Measurements from ENCODE around the gene DSCAML1.
"Not testable (repeated sequence)": the region's sequence is repeated elsewhere in the genome, so short reads cannot be mapped to it uniquely, and the experiment has no call there.

Gene DSCAML1

GRCh38 chr11:117417856-117418255, 379.2 kb downstream of the DSCAML1 start:
- DNase-seq = no peak

DNA sequence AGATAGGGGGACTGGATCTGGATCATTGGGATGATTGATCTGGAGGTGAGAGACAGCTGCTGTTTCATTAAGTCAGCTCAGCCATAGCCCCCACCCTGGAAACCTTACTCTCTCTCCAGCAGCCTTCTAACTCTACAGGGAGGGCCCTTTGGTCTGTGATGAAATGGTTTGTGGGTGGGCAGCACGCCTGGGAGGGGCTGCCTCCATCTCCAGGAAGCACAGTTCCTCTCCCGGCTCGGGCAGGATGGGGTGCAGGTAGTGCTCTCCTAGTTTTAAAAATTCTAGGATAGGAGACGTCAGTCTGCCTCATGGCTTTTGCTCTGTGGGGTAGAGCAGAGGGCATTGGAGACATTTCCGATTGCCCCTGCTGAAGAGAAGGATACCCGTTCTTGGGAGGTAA, 379.7 kb downstream of the DSCAML1 start:
- DNase-seq = no peak

DNA sequence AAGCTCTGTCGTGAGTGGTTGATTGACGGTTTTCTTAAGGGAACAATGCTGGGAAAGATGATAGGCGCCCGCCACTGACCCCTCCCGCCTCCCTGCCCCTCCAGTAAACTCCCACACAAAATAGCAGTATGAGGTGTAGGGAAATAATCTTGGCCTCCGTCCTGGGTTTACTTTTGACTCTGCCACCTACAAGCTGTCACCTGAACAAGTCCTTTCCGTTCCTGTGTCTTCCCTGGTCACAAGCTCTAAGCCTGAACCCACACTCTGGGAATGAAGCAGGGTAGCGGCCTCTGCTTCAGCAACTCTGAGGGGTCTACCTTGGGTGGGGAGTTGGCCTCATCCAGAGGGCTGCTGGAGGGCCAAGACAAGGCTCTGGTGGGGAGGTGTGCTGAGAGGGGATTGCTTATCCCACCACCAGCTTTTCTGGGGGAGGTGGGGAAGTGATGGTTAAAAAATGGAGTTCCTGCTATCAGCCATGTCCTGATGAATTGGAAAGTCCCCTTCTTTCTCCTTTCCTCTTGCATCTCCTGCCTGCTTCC, 381.6 kb downstream of the DSCAML1 start:
- DNase-seq = no peak

DNA sequence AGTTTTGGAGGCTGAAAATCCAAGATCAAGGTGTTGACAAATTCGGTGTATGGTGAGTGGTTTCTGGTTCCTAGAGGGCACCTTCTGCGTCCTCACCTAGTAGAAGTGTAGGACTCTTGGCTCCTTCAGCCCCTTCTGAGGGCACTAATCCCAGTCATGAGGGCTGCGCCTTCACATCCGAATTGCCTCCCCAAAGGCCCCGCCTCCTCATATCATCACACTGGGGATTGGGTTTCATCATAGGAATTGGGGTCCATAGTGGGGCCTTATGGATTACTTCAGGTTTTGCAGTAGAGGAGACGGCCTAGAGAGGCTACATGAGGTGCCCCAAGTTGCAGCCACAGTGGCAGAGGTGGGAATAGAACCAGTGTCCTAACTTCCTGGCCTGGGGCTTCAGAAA, 382.3 kb downstream of the DSCAML1 start:
- DNase-seq = no peak

DNA sequence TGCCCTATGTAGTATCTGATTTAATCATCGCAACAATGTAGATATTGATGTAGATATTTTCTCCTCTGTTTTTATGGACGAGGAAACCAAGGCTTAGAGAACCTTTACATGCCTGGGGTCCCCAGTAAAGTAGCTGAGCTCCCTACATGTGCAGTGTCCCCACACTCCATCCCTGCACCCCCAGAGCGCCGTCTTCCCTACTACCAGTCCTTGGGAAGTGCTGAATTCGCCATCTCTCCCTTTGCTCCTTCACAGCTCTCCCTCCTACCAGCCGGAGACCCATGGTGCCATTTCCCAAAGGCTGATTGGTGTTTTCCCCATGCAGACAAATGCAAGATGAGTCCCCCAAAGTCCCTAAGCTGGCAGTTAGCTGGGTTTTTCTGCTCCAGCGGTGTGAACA, 383.4 kb downstream of the DSCAML1 start:
- no peak for DNase-seq

- no peak for DNase-seq
Observed at GRCh38 chr11:117412653-117413275, 384.3 kb downstream of the DSCAML1 start.

- no peak for DNase-seq
Observed at GRCh38 chr11:117412176-117412575, 384.8 kb downstream of the DSCAML1 start.

DNA sequence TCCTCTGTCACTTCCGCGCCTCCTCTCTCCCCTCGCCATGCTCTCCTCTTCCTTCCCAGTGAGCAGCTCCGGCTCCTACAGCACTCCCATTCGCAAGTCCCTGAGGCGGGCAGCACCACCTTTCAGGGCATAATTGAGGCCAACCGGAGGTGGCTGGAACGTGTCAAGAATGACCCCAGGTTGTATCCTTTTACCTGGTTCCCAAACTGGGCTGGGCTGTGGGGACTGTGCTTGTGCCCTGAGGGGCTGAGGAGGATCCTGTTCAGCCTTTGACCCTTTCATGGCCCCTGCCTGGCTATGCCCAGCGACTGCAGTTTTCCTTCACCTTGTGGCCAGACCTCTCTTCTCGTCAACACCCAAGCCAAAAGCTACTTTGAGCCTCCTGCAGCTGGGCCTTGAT, 385.3 kb downstream of the DSCAML1 start:
- no peak for DNase-seq

GRCh38 chr11:117410861-117411710, 385.9 kb downstream of the DSCAML1 start:
- peak; percentile 94 for DNase-seq

DNA sequence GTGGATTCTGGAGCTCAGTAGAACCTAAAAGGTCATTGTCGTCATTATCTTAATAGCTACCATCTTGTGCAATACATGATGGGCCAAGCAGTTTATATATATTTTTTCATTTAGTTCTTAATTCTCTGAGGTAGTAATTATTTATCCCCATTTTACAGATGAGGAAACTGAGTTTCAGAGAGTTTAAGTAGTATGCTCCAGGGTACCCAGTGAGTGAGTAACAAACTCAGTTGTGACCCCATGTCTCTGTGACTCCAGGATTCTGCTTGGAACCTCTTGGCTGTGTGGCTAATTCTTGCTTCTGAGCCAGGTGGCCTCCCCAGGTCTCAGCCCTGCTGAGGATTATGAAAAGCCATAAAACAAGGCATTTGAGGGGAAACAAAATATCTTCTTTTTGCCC, 386.8 kb downstream of the DSCAML1 start:
- no peak for DNase-seq

DNA sequence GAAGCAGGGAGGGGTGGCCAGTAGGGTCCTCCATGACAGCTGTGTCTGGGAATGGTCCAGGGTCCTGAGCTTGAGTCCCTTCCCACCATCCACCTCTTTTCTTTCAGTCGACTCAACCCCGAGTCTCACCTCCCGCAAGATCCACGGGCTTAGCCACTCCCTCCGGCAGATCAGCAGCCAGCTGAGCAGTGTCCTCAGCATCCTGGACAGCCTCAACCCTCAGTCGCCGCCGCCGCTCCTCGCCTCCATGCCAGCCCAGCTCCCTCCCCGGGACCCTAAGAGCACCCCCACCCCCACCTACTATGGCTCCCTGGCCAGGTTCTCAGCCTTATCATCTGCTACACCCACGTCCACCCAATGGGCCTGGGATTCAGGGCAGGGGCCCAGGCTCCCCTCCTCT, 387.5 kb downstream of the DSCAML1 start:
- DNase-seq = no peak

DNA sequence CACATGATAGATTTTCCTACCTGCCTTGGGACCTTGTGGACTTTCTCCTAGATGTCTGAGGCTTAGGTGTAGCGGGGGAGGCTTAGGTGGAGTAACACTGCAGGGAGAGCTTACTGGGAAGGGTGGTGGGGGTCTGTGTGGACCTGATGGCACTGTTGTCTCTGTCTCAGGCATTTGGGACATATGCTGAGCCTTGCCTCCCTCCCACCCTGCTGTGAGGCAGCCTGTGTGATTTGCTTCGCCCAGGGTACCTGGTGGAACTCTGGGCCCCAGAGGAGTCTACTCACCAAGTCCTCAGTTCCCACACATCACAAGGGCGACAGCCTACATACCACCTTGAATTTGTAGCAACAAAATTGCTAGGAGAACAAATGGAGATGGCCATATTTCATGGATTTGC, 388.7 kb downstream of the DSCAML1 start:
- no peak for DNase-seq

DNA sequence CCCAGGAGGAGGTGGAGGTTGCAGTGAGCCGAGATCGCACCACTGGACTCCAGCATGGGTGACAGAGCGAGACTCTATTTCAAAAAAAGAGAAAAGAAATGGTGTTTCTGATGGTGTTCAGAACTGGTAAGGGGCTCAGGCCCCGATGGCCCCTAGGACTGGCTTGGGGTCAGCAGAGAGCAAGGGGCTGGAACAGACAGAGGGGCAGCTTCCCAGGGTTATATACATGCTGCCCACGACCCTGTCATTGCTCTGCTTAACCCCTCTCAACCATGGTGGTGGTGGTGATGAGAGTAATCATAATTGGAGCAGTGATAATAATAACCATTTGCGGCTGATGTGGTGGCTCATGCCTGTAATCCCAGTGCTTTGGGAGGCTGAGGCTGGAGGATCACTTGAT, 390.0 kb downstream of the DSCAML1 start:
- no peak for DNase-seq

DNA sequence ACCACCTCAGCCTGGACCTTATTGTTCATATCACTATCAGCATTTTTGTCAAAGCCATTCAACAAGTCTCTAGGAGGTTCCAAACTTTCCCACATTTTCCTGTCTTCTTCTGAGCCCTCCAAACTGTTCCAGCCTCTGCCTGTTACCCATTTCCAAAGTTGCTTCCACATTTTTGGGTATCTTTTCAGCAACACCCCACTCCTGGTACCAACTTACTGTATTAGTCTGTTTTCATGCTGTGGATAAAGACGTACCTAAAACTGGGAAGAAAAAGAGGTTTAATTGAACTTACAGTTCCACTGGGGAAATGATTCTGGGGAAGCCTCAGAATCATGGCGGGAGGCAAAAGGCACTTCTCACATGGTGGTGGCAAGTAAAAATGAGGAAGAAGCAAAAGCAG, 391.1 kb downstream of the DSCAML1 start:
- DNase-seq = not testable (repeated sequence)

DNA sequence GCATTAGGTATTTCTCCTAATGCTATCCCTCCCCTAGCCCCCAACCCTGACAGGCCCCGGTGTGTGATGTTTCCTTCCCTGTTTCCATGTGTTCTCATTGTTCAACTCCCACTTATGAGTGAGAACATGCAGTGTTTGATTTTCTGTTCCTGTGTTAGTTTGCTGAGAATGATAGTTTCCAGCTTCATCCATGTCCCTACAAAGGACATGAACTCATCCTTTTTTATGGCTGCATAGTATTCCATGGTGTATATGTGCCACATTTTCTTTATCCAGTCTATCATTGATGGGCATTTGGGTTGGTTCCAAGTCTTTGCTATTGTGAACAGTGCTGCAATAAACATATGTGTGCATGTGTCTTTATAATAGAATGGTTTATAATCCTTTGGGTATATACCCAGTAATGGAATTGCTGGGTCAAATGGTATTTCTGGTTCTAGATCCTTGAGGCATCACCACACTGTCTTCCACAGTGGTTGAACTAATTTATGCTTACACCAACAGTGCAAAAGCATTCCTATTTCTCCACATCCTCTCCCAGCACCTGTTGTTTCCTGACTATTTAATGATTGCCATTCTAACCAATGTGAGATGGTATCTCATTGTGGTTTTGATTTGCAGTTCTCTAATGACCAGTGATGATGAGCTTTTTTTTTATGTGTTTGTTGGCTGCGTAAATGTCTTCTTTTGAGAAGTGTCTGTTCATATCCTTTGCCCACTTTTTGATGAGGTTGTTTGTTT, 397.7 kb downstream of the DSCAML1 start:
- DNase-seq = not testable (repeated sequence)

DNA sequence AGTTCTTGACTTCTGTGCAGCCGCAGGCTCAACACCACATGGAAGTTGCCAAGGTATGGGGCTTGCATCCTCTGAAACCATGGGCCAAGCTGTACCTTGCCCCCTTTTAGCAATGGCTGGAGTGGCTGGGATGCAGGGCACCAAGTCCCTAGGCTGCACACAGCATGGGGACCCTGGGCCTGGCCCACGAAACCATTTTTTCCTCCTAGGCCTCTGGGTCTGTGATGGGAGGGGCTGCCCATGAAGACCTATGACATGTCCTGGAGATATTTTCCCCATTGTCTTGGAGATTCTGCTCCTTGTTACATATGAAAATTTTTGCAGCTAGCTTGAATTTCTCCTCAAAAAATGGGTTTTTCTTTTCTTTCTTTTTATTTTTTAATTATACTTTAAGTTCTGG, 398.4 kb downstream of the DSCAML1 start:
- not testable (repeated sequence) for DNase-seq

GRCh38 chr11:117396970-117397369, 400.0 kb downstream of the DSCAML1 start:
- no peak for DNase-seq

DNA sequence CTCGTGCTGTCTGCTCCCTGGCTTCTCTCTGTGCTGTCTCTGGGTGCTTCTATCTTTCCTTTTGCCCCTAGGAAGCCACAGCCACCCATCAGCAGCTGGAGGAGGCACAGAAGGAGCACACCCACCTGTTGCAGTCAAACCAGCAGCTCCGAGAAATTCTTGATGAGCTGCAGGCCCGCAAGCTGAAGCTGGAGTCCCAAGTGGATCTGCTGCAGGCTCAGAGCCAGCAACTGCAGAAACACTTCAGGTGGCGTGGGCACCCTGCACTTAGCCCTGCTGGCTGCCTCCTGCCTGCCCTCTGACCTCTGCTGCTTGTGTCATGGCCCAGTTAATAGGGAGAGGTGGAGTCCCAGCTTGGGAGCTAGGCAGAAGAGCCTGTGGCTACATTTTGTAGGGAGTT, 401.5 kb downstream of the DSCAML1 start:
- DNase-seq = no peak

- DNase-seq = no peak
Observed at GRCh38 chr11:117394221-117394925, 402.6 kb downstream of the DSCAML1 start.

- DNase-seq = no peak
Observed at GRCh38 chr11:117392979-117393378, 404.0 kb downstream of the DSCAML1 start.

DNA sequence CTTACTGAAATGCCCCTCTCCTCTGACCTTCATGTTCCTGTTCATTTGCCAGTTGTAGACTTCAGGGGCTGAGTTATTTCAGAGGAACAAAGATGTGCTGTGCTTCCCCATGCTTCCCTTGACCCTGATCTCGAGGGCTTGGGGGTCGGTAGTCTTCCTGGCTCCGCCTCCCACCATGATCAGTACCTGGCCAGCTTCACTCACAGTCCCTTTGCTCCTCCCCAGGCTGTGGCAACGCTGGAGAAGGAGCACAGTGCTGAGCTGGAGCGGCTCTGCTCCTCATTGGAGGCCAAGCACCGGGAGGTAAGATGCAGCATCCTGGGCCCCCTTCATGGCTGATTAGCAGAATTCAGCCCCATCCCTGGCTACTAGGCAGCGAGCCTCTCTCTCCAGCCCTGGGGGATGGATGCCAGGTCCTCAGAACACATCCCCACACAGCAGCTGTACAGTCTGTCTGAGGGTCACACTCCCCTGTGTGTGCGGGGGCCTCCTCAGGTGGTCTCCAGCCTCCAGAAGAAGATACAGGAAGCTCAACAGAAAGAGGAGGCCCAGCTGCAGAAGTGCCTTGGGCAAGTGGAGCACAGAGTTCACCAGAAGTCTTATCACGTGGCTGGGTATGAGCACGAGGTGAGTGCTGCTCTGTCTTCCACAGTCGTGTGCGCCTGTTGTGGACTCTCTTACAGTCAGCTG, 404.9 kb downstream of the DSCAML1 start:
- no peak for DNase-seq

GRCh38 chr11:117391181-117391580, 405.8 kb downstream of the DSCAML1 start:
- no peak for DNase-seq
